GM20000 (cell line): Measurements from ENCODE around the gene EMILIN1.

ENCODE experiments used
- DNase-seq: peaks from one replicate; pipeline ENCODE4 v3.0.0; 2012; ENCODE audit warnings: low spot score
- TF ChIP-seq, protein P1 (sequence below): IDR thresholded peaks from 2 replicates; pipeline ENCODE4 v1.5.1; 2012; ENCODE audit warnings: mild to moderate bottlenecking, control low read depth; ENCODE audit errors: extremely low read depth, missing control alignments

The EMILIN1 gene

GRCh38 chr2:27057184-27057583 is 21.2 kb upstream of the EMILIN1 start:
- TF ChIP-seq, protein P1, sequence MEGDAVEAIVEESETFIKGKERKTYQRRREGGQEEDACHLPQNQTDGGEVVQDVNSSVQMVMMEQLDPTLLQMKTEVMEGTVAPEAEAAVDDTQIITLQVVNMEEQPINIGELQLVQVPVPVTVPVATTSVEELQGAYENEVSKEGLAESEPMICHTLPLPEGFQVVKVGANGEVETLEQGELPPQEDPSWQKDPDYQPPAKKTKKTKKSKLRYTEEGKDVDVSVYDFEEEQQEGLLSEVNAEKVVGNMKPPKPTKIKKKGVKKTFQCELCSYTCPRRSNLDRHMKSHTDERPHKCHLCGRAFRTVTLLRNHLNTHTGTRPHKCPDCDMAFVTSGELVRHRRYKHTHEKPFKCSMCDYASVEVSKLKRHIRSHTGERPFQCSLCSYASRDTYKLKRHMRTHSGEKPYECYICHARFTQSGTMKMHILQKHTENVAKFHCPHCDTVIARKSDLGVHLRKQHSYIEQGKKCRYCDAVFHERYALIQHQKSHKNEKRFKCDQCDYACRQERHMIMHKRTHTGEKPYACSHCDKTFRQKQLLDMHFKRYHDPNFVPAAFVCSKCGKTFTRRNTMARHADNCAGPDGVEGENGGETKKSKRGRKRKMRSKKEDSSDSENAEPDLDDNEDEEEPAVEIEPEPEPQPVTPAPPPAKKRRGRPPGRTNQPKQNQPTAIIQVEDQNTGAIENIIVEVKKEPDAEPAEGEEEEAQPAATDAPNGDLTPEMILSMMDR = no peak
- DNase-seq = no peak

DNA sequence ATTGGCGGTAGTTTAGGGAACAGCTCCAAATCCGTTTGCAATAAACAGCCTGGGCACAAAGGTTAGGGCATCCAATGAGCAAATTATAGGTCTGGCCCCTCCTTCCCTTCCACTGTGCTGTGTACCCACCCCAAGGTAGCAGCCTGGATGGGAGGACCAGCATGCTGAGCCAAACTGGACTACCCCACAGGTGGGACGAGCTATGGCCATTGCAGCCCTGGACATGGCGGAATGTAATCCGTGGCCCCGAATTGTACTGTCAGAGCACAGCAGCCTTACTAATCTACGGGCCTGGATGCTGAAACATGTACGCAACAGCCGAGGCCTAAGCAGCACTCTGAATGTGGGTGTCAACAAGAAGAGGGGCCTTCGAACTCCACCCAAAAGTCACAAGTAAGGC is 20.2 kb upstream of the EMILIN1 start:
- DNase-seq = no peak

GRCh38 chr2:27059141-27059820 is 19.1 kb upstream of the EMILIN1 start:
- TF ChIP-seq, protein P1 = no peak
- no peak for DNase-seq

More for the DNA sequence above, 20.2 kb upstream of the EMILIN1 start:
- TF ChIP-seq, protein P1 = no peak

DNA sequence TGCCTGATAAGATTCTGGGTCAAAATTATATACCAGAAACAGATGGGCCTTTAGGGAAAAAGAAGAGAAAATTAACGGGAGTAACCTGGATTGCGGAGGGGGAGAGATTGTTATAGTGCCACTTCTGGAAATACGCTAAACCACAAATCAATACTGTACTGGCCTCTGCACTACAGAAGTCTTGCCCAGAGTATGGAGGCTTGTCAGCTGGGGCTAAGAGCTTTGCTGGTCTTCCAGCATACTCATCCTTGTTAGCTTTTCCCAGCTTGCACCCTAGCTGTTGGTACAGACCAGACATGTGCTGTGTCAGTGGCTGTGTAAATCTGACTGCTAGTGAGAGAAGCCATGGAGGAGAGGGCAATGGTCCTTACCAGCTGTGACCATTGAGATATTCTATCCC is 18.1 kb upstream of the EMILIN1 start:
- no peak for DNase-seq
- TF ChIP-seq, protein P1 = no peak

DNA sequence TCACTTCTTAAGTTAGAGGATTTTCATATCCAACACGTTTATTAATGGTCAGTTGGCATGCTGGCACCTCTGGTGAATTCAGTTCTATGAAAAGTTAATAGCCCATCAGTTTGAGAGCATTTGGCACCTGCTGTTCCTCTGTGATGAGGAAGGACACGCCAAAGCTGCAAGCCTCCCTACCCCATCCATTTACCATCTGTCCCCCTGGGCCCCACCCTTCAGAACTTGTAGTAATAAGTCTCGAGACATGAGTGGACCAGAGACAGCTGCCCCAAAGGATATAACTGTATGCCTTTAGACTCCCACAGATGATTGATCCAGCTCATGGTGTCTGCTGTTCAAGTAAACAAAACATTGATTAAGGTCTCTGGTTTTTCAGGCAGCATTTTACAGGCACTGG is 13.3 kb upstream of the EMILIN1 start:
- no peak for DNase-seq
- TF ChIP-seq, protein P1 = no peak

GRCh38 chr2:27067385-27067784 is 11.0 kb upstream of the EMILIN1 start:
- TF ChIP-seq, protein P1 = no peak
- no peak for DNase-seq

DNA sequence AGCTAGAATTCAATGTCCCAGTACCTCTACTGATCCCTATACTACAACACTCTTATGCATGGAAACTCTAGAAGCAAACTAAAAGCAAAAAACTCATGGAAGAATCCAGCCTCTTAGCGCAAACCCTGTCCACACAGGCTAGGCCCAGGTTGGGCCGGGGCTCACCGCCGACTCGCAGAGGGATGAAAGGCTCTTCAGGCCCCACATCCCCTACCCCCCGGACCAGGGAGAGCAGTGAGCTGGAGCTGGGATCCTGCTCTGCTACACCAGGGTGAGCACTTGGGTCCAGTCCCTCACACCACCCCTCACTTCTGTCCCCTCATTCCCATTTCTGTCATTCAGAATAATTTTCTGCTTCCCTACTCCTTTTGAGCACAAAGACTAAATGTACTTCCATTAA is 9.0 kb upstream of the EMILIN1 start:
- TF ChIP-seq, protein P1 = no peak
- no peak for DNase-seq
